GM23248 (cell line): ENCODE data around the gene TIMM23B.
"Not testable (repeated sequence)": the region's sequence is repeated elsewhere in the genome, so short reads cannot be mapped to it uniquely, and the experiment has no call there.

Experiments
- EZH2 ChIP-seq: fragments of 200-600 bp; sonication (generic); IDR thresholded peaks from 2 replicates; pipeline ENCODE4 v1.6.1; 2018; ENCODE audit warnings: antibody characterized with exemption, mild to moderate bottlenecking; ENCODE audit not compliant: insufficient read depth, poor library complexity, severe bottlenecking
- EZH2phosphoT487 ChIP-seq: fragments of 200-600 bp; sonication (generic); IDR thresholded peaks from 2 replicates; pipeline ENCODE4 v1.6.1; 2018; ENCODE audit warnings: antibody characterized with exemption, moderate library complexity, mild to moderate bottlenecking, low read depth; ENCODE audit not compliant: insufficient read depth

DNA sequence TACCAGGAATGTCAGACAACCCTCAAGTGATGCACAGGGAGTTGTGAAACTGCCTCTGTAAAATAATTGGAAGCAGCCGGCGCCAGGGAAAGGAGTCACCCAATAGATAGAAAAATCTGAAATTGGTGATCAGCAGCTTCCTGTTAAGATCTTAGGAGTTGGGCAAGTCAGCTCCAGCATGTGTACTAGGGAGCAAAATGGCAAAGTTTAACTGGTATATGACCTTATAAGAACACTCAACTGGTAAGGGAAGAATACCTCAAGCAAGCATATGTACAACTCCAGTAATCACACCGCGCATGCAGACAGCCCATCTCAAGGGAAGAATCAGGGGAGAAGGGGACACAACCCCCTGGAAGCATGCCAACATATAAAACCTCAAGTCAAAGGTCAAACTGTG, 18.3 kb upstream of the TIMM23B start:
- TF ChIP-seq EZH2phosphoT487, EZH2: not testable (repeated sequence)
